Right renal cortex interstitium (tissue), 3 donors: Measurements from ENCODE around the gene CEP152. TPM values are rescaled to one million over a fixed set of nuclear protein-coding genes. Genes with fewer than 3 reads are reported as not detected.
"Not testable (repeated sequence)": the region's sequence is repeated elsewhere in the genome, so short reads cannot be mapped to it uniquely, and the experiment has no call there.

Experiments
- DNase-seq, 3 donors: peaks; one replicate each; pipeline ENCODE4 v3.0.0-alpha.2; 2013; ENCODE audit warnings: low read depth in 3 of 3, low spot score in 2 of 3
- polyA plus RNA-seq, 3 donors: library from polyadenylated mRNA; unstranded; fragments of 120-200 nt; gene quantifications; one replicate each; pipeline ENCODE4 v1.2.1, GENCODE V29; 2013; ENCODE audit not compliant: insufficient read length in 3 of 3

The CEP152 gene
- polyA plus RNA-seq, 3 donors: 5.8 to 7.1 (median 6.5) TPM

DNA sequence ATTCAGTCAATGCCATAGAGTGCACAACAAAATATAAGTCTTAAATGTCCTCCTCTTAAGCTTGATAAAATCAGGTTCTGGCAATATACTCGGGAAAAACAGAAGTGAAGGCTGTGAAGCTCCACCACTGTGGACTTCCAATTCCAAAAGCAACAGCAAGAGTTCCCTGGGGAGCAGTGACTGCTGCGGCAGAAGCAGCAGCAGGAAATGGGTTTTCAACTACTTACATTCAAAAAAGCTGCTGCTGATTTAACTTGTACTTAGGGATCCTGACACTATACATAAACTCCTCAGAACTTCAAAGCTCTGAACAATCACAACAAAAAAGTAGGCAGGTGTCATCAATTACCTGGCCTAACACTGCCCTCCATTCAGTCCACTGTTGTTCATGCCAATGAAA, 4.7 kb downstream of the CEP152 start:
- DNase-seq: no peak

DNA sequence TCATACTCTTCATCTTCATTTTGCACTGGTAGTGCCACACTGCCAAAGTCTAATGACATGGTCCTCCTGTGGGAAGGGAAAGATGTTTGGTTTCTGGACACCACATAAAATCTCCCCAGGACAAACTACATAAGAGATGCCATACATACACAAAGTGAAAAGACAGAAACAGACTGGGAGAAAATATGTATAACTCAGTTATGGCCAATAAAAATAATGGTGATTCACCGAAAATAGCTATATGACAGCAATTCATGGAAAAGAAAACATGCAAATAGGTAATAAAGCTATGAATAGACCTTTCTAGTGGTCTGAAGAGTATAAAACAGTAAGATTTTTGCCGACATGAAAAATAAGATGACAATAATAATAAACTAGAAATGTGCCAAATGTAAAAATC, 5.3 kb downstream of the CEP152 start:
- no peak for DNase-seq

DNA sequence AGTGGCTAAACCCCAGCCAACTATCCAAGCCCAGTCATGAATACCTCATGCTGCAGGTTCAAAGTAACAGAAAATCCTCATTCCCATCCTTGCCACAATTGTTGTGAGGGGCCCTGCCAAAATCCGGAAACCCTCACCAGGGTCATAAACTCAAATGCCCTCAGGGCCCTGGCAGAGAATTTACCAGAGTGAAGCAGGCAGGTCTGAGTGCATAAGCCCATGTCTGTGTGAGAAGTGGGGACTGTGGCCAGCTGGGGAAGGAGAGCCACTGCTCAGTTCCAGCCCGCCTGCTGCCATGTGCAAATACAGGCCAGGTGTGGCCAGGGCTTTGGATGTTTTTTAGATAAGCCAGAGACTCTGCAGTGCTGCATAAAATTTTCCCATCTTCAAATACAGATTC, 7.0 kb downstream of the CEP152 start:
- no peak for DNase-seq

DNA sequence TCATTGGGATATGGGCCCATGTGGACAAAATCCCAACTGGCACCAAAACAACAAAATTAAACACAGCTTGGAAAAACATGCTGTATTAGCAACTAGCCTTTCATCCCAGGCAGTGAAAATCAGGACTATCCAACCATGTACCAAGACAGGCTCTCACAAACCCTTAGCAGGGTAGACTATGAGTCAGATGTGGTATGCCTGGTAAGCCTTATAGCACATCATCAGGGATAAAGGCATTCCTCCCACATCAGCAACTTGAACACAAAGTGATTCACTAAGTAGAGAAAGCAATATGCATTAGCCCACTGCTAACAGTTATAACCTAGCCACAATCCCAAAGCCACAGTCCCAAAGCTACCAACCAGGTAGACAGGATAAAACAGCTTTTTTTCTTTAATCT, 8.0 kb downstream of the CEP152 start:
- DNase-seq: no peak

DNA sequence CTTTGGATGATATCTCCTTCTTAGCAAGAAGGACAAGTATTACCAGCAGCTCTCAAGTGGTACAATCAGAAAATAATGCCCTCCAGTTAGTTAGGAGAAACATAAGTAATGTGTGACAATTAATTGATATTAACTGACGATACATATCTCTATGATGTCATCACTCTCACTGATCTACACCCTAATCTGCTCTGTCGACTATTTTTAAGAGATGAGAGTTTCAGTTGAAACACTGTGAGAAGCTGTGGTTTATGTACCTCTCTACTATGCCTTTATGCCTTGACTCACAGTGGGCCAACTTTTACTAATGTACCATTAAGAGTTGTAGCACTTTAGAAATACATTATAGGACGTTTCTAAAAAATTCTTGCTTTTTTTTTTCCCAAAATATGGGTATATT, 8.6 kb downstream of the CEP152 start:
- DNase-seq: no peak

DNA sequence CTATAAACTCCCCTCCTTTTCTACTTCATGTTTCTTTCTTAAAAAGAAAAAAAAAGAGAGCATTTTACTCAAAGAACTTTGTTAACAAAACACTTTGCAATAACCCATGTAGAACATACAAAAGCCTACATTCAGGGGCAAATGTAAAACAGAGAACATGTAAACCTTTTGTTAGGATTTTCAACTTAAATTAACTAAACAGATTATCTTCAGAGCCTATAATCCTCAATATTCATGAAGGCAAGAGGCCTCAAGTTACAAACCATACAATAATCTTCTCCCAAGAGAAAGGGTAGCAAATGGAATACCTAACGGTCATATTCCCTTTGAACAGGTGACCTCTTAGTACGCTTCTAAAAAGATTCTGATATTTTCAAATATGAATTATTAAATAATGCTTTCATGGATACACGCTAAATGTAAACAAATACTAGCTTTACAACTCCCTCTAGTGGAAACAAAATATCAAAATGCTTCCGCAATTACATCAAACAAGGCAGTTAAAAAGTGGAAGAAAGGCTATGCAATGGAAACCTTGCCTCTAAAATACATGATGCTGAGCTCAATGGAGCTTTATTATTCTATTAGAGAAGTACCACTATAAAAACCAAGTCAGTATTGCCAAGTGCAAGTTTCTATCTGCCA, 9.9 kb downstream of the CEP152 start:
- no peak for DNase-seq

DNA sequence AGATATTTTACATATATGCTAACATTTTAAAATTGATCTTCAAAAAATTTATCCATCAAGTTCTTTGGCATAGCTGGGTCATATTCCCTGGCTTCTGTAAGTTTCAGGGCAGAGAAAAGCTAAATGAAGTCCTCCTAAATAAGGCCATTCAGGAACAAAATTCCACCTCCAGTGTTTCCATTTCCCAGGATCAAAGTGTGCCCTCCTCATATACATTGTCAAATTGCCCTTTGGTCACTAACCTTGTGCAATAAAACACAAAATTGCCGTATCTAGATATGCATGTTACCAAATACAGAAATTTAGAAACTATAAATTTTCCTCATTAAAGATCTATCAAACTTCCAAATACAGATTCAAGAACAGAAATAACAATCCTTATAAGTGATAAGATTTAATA, 10.6 kb downstream of the CEP152 start:
- DNase-seq: no peak

DNA sequence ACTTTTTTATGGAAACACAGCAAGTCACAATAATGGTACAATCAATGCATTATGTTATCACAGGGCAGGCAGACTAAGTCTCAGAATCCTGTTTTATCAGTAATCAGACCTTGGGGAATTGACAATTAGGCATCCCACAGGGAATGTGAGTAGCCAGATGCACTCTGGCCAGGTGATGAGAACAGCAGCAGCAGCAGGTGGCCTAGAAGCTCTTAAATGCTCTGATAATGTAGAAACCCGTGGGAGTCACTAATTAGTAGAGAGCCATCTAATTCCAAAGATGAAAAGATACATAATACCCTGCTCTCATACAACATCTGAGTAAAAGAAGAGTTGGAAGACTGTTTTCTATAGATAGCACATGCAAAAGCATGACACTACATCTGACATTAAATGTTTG, 12.6 kb downstream of the CEP152 start:
- DNase-seq: no peak

DNA sequence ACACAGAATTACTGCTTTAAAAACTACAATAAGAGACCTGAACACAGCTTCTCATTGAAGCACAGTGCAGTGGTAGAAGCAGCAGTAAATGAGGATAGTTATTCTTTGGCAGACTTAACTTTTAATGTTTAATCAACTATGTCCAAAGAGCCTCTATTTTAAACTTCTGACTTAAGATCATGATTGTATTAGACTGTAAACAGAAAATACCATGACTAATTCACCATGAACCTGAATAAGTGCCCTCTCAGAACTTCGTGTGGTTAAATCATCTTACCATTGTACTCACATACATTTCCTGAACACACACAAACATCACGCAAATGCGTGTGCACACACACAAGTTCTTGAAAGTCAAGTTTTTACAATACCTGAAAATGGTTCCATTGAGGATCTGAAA, 13.9 kb downstream of the CEP152 start:
- no peak for DNase-seq

DNA sequence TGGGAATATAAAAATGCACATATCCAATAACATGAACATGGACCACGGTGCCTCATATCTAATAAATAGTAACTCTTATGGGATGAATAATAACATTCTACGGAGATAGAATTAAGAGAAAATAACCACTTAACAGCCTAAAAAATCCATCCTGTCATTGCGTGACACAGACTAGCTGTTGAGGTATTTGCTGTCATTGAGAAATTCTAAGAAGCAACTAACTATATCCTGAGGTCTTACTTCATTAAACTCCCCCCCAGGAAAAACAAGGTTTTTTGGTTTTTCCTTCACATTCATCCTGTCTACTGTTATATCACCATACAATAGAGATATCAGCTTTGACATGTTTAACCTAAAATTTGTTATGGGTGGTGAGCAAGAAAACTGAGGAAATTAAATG, 14.3 kb downstream of the CEP152 start:
- DNase-seq: no peak

DNA sequence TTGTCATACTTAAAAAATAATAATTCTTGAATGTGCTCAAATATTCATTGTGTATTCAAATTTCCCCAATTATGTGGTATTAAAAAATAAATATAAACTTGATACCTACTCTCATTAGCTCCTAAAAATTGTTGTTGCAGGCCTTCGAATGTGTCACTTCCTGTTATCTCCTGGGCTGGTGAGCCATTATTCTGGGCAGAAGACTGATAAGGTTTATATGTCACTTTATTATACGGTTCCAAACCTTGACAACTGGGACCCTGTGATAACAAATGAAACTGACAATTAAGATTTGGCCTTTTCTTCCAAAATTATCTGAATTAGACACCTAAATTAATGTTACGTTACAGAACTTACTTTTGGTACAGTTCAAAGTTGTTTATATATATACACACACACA, 15.0 kb downstream of the CEP152 start:
- DNase-seq: no peak

DNA sequence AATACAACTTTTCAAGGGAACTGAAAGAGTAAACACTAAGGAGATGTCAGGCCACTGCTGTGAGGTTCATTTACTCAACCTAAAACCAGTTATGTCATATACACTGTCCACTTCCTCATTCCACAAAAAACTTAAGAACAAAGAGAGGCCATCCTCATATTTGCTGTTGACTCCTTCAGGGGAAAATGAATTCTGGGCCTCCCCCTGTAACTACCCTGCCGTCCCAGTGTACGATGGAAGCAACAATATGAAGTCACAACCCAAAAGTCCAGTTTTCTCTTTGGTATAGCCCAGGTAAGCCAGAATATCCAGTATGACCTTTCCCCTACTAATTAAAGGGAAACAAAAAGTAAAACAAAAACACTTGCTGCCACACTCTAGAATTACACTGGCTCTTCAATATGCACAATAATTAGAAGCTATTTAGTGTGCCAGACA, 16.2 kb downstream of the CEP152 start:
- DNase-seq: no peak

DNA sequence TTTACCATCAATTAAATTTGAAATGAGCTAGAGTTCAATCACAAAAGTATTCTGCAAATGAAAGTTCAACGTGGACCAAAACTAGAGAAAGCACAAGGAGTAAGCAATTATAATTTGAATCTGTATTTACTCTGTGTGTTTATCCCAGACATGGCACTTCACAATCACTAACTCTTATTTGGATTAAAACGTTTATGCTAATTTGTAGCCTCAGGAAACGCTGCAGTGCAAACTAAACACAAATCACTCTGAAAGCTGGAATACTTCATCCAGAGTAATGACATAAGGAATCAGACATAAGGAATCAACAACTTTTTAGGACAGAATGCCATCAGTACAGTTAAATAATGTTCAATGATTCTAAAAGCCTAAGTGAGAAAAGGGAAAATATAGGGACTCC, 18.5 kb downstream of the CEP152 start:
- no peak for DNase-seq

DNA sequence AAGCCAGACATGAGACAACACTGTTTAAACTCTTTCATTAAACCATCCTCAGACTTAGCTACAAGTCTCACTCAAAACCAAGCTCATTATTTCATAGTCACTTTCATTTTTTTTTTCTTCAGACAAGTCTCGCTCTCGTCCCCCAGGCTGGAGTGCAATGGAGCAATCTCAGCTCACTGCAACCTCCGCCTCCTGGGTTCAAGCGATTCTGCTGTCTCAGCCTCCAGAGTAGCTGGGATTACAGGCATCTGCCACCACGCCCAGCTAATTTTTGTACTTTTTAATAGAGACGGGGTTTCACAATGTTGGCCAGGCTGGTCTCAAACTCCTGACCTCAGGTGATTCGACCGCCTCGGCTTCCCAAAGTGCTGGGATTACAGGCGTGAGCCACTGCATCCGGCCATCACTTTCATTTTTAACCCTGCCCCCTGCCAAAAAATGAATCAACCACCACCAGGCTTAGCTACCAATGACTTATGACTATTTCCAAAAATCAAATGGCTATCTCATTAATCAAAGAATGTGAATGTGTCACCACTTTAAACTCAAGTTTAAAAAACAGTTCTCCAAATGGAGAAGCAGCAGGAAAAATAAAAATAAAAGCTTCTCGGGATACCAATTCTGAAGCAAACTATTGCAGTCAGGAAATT, 20.3 kb downstream of the CEP152 start:
- not testable (repeated sequence) for DNase-seq

DNA sequence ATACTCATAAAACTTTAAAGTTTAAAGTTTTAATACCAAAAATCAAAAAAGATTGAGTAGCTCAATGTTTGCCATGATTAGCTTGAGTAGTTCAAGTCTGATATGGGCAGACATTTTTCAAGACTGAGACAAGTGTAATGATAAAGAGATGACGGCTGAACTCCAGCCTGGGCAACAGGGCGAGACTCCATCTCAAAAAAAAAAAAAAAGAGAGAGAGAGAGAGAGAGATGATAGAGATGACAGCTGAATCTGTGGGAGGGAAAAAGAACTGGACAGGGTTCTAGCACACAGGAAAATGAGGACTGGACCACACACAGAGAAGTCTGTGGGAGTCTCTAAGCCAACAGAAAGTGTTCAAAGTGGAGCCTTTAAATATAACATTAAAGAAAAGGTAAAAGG, 25.2 kb downstream of the CEP152 start:
- DNase-seq: no peak

DNA sequence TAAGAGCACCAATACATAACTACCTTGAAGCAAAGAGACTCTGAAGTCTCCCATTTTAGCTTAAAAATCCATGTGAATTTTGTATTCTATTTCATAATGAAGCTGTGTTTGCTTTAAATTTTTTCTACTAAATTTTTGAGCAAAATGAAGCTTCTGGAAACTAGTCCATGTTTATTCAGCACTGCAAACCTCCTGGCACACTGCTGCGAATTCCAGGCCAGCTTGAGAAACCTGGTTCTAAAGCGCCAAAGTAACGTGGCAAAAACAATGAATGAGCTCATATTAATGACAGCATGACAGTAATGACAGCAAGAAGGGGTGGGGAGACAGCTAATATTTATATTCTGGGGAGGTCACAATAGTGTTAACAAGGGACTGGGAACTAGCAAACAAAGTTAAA, 25.7 kb downstream of the CEP152 start:
- DNase-seq: no peak

DNA sequence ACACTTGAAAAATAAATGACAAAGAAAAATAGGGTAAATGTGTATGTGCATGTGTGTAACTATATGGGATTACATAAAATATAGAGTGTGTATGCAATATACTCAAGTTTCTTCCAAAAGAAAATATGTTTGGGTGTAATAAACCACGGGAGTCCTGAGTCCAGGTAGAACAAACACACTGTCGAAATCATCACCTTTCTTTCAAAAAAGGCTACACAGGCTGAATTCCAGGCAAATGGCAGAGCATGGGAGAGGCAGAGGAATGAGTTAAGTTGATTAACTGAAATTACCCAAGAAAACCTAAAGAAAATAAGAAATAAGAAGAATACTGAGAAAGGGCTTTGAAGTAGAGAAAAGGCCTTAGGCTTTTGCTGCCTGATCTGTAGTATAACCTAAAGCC, 26.1 kb downstream of the CEP152 start:
- DNase-seq: no peak

DNA sequence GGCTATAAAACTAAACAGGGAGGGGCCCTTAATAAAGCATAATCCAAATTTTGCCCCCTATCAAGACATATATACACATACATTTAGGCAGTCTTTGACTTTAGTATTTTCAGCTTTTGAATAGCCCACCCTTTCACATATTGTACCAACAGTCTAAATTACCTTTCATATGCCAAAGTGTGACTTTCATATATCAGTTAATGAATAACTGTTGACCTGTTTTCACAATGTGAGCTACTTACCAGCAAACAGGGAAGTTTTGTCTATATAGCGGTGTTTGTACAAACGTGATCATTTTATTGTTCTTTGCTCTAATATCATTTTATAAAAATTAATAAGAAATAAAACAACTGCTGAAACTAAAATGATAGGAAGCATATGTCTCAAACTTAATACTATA, 28.0 kb downstream of the CEP152 start:
- no peak for DNase-seq

DNA sequence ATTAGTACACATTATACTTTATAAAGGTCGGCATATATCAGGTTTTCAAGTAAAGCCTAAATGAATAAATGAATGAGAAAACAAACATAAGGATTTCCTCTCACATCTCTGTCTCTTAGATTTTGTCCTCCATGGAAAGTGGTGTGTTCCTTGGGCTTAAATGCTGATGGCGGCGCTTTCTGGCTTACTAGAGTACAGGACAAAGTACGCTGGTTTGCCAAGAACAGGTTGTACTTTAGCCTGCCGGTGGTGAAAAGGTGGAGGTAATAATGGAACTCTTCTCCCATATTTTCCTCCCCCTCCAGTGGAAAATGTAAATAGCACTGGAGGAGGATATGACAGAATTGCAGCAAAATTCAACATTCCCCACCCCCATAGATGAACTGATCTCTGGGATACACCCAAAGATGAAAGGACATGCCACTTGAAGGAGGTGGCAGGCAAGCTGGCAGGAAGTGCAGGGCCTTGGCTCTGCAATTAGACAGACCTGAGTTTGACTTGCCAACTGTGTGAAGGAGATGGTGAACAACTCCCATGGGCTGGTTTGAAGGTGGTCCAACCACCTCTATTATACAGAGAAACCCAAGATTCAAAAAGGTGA, 29.3 kb downstream of the CEP152 start:
- DNase-seq: no peak

DNA sequence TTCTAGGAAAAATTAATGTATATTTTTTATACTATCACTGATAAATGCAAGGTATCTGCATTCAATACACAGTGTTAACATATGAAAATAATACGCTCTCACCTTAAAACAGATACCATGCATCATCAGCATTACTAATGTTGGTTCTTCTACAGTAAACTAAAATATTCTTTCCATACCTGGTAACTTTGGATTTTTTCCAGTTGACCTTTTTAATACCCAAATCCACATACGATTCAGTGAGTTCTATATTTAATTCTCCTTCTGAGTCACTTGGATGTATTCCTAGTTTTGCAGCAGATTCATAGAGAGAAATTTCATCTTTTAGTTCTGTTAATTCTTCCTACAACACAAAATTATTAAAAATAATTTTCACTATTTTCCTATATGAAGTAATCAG, 29.9 kb downstream of the CEP152 start:
- no peak for DNase-seq

DNA sequence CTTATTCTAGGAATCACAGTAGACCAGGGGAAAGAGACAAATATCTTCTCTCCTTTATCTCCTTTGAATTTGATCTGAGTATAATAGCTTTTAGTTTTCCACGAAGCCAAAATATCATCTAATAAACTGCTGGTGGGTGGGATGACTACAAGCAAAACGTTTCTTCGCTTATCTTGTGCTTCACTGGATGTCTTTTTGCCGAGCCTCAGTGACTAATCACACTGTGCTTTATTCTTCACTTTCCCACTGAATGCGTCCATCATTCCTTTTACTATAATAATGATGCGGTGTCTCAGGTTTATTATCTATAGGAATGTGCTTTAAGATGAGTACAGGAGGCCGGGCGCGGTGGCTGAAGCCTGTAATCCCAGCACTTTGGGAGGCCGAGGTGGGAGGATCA, 32.5 kb downstream of the CEP152 start:
- no peak for DNase-seq

DNA sequence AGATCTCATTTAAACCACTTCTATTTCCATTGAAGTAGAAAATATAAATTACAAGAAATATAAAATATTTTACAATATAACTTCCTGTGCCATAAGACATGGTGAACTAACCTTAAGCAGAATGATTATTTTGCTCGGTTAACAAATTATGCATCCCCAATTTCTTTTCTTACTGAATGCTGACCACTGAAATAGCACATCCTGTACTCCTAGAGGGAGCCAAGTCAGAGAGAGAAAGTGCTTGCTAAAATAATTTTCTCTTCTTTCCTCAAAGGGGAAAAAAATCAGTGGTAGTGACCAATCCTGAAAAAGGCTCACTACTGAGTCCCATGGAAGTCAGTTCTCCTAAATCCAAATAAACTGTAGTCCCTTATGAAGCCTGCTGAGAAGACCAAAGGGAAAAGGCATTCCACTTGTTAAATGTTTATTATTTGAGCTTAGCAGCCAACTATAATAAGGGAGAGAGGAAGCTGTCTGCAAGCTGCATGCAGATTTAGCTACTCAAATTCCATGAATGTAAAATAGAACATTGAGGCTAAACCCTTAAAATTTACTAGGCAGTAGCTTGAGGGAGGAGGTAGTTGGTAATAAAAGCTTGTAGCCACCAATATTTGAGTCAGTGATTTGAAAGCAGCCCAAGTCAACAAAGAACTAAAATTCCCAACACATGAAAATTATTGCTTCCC, 33.1 kb downstream of the CEP152 start:
- no peak for DNase-seq
